ENCODE data around the gene OR52B6. TPM values are rescaled to one million over a fixed set of nuclear protein-coding genes. Genes with fewer than 3 reads are reported as not detected.
"Not testable (repeated sequence)": the region's sequence is repeated elsewhere in the genome, so short reads cannot be mapped to it uniquely, and the experiment has no call there.

Gene OR52B6
- total RNA-seq, 1 experiment from 2014 or later = not detected

GRCh38 chr11:5600374-5600851 is 19.7 kb downstream of the OR52B6 start:
- H3K9me2 ChIP-seq (replicated peaks; ENCODE audit: insufficient read depth, low read length) = no peaks in the 10 kb centered on the region
- no peaks in the 10 kb centered on the region for H3K4me1 ChIP-seq (ENCODE audit: low read length)
- no peaks in the 10 kb centered on the region for H3K27me3 ChIP-seq (ENCODE audit: low read length)
- H3K27ac ChIP-seq (ENCODE audit: low read length) = no peak overlapping the region
- H3K4me2 ChIP-seq (ENCODE audit: low read depth, low read length, poor library complexity, severe bottlenecking) = no peak overlapping the region
- H3K9ac ChIP-seq (ENCODE audit: low read length) = no peak overlapping the region
- no peaks in the 10 kb centered on the region for H3K36me3 ChIP-seq (ENCODE audit: insufficient read depth, low read length)
- no peaks in the 10 kb centered on the region for H3K79me2 ChIP-seq (ENCODE audit: low read length)
- no peak overlapping the region for H3K4me3 ChIP-seq (ENCODE audit: low read length)
- H4K20me1 ChIP-seq (ENCODE audit: insufficient read depth, low read depth, low read length) = no peaks in the 10 kb centered on the region
- DNase-seq = peak; percentile 85
- no peak overlapping the region for H2AFZ ChIP-seq (ENCODE audit: low read length)
- H3K9me3 ChIP-seq (ENCODE audit: low read length) = no peaks in the 10 kb centered on the region

- H3K4me3 ChIP-seq (ENCODE audit: low read length); H4K20me1 ChIP-seq (ENCODE audit: insufficient read depth, low read depth, low read length); H3K36me3 ChIP-seq (ENCODE audit: insufficient read depth, low read length); H3K27ac ChIP-seq (ENCODE audit: low read length); H3K79me2 ChIP-seq (ENCODE audit: low read length); H3K4me1 ChIP-seq (ENCODE audit: low read length); H3K27me3 ChIP-seq (ENCODE audit: low read length); H3K4me2 ChIP-seq (ENCODE audit: low read depth, low read length, poor library complexity, severe bottlenecking); H3K9ac ChIP-seq (ENCODE audit: low read length); H3K9me3 ChIP-seq (ENCODE audit: low read length); DNase-seq; H2AFZ ChIP-seq (ENCODE audit: low read length); H3K9me2 ChIP-seq (replicated peaks; ENCODE audit: insufficient read depth, low read length): not testable (repeated sequence)
Measured at GRCh38 chr11:5602791-5603190, 22.1 kb downstream of the OR52B6 start.

- no peak overlapping the region for H3K9ac ChIP-seq (ENCODE audit: low read length)
- H3K27ac ChIP-seq (ENCODE audit: low read length) = no peak overlapping the region
- H3K36me3 ChIP-seq (ENCODE audit: insufficient read depth, low read length) = no peaks in the 10 kb centered on the region
- no peaks in the 10 kb centered on the region for H3K27me3 ChIP-seq (ENCODE audit: low read length)
- H3K4me1 ChIP-seq (ENCODE audit: low read length) = no peaks in the 10 kb centered on the region
- H3K9me3 ChIP-seq (ENCODE audit: low read length) = no peaks in the 10 kb centered on the region
- DNase-seq = no peak
- no peaks in the 10 kb centered on the region for H4K20me1 ChIP-seq (ENCODE audit: insufficient read depth, low read depth, low read length)
- no peaks in the 10 kb centered on the region for H3K79me2 ChIP-seq (ENCODE audit: low read length)
- no peak overlapping the region for H2AFZ ChIP-seq (ENCODE audit: low read length)
- no peaks in the 10 kb centered on the region for H3K9me2 ChIP-seq (replicated peaks; ENCODE audit: insufficient read depth, low read length)
- no peak overlapping the region for H3K4me2 ChIP-seq (ENCODE audit: low read depth, low read length, poor library complexity, severe bottlenecking)
- H3K4me3 ChIP-seq (ENCODE audit: low read length) = no peak overlapping the region
Measured at GRCh38 chr11:5603326-5603725, 22.6 kb downstream of the OR52B6 start.

- H3K79me2 ChIP-seq (ENCODE audit: low read length) = no peaks in the 10 kb centered on the region
- H3K4me2 ChIP-seq (ENCODE audit: low read depth, low read length, poor library complexity, severe bottlenecking) = no peak overlapping the region
- no peak overlapping the region for H3K27ac ChIP-seq (ENCODE audit: low read length)
- no peak overlapping the region for H3K9ac ChIP-seq (ENCODE audit: low read length)
- H3K27me3 ChIP-seq (ENCODE audit: low read length) = no peaks in the 10 kb centered on the region
- no peaks in the 10 kb centered on the region for H3K4me1 ChIP-seq (ENCODE audit: low read length)
- H3K9me3 ChIP-seq (ENCODE audit: low read length) = no peaks in the 10 kb centered on the region
- no peaks in the 10 kb centered on the region for H3K36me3 ChIP-seq (ENCODE audit: insufficient read depth, low read length)
- no peaks in the 10 kb centered on the region for H4K20me1 ChIP-seq (ENCODE audit: insufficient read depth, low read depth, low read length)
- DNase-seq = no peak
- H3K4me3 ChIP-seq (ENCODE audit: low read length) = no peak overlapping the region
- H3K9me2 ChIP-seq (replicated peaks; ENCODE audit: insufficient read depth, low read length) = no peaks in the 10 kb centered on the region
- H2AFZ ChIP-seq (ENCODE audit: low read length) = no peak overlapping the region
Measured at GRCh38 chr11:5604896-5605295, 24.2 kb downstream of the OR52B6 start.

- Histone ChIP-seq H2AFZ (ENCODE audit: low read length) (no peak overlapping the region), H3K4me3 (ENCODE audit: low read length) (no peak overlapping the region), H3K9me2 (replicated peaks; ENCODE audit: insufficient read depth, low read length) (no peaks in the 10 kb centered on the region), H3K27me3 (ENCODE audit: low read length) (no peaks in the 10 kb centered on the region), H3K79me2 (ENCODE audit: low read length) (no peaks in the 10 kb centered on the region), H3K4me2 (ENCODE audit: low read depth, low read length, poor library complexity, severe bottlenecking) (no peak overlapping the region), H3K36me3 (ENCODE audit: insufficient read depth, low read length) (no peaks in the 10 kb centered on the region), H3K9me3 (ENCODE audit: low read length) (no peaks in the 10 kb centered on the region), H4K20me1 (ENCODE audit: insufficient read depth, low read depth, low read length) (no peaks in the 10 kb centered on the region), H3K27ac (ENCODE audit: low read length) (no peak overlapping the region), H3K9ac (ENCODE audit: low read length) (no peak overlapping the region), H3K4me1 (ENCODE audit: low read length) (no peaks in the 10 kb centered on the region)
- DNase-seq = peak; percentile 51
Measured at GRCh38 chr11:5605849-5606248, 25.2 kb downstream of the OR52B6 start.

- no peak for DNase-seq
- Histone ChIP-seq H3K4me1 (ENCODE audit: low read length) (no peaks in the 10 kb centered on the region), H2AFZ (ENCODE audit: low read length) (no peak overlapping the region), H3K4me3 (ENCODE audit: low read length) (no peak overlapping the region), H3K36me3 (ENCODE audit: insufficient read depth, low read length) (no peaks in the 10 kb centered on the region), H3K4me2 (ENCODE audit: low read depth, low read length, poor library complexity, severe bottlenecking) (no peak overlapping the region), H3K9me2 (replicated peaks; ENCODE audit: insufficient read depth, low read length) (no peaks in the 10 kb centered on the region), H4K20me1 (ENCODE audit: insufficient read depth, low read depth, low read length) (no peaks in the 10 kb centered on the region), H3K9me3 (ENCODE audit: low read length) (no peaks in the 10 kb centered on the region), H3K27me3 (ENCODE audit: low read length) (no peaks in the 10 kb centered on the region), H3K9ac (ENCODE audit: low read length) (no peak overlapping the region), H3K79me2 (ENCODE audit: low read length) (no peaks in the 10 kb centered on the region), H3K27ac (ENCODE audit: low read length) (no peak overlapping the region)
Measured at GRCh38 chr11:5608808-5609207, 28.1 kb downstream of the OR52B6 start.

- H3K27ac ChIP-seq (ENCODE audit: low read length) = no peak overlapping the region
- no peak overlapping the region for H2AFZ ChIP-seq (ENCODE audit: low read length)
- no peaks in the 10 kb centered on the region for H3K79me2 ChIP-seq (ENCODE audit: low read length)
- no peak overlapping the region for H3K4me2 ChIP-seq (ENCODE audit: low read depth, low read length, poor library complexity, severe bottlenecking)
- no peaks in the 10 kb centered on the region for H3K27me3 ChIP-seq (ENCODE audit: low read length)
- no peaks in the 10 kb centered on the region for H3K4me1 ChIP-seq (ENCODE audit: low read length)
- H3K36me3 ChIP-seq (ENCODE audit: insufficient read depth, low read length) = no peaks in the 10 kb centered on the region
- no peaks in the 10 kb centered on the region for H3K9me2 ChIP-seq (replicated peaks; ENCODE audit: insufficient read depth, low read length)
- no peak for DNase-seq
- H3K4me3 ChIP-seq (ENCODE audit: low read length) = no peak overlapping the region
- H3K9ac ChIP-seq (ENCODE audit: low read length) = no peak overlapping the region
- no peaks in the 10 kb centered on the region for H4K20me1 ChIP-seq (ENCODE audit: insufficient read depth, low read depth, low read length)
- H3K9me3 ChIP-seq (ENCODE audit: low read length) = no peaks in the 10 kb centered on the region
Measured at GRCh38 chr11:5610446-5610845, 29.8 kb downstream of the OR52B6 start.

- Histone ChIP-seq H3K9me2 (replicated peaks; ENCODE audit: insufficient read depth, low read length) (no peaks in the 10 kb centered on the region), H3K9ac (ENCODE audit: low read length) (no peak overlapping the region), H3K79me2 (ENCODE audit: low read length) (no peaks in the 10 kb centered on the region), H3K9me3 (ENCODE audit: low read length) (no peaks in the 10 kb centered on the region), H3K4me1 (ENCODE audit: low read length) (no peaks in the 10 kb centered on the region), H2AFZ (ENCODE audit: low read length) (no peak overlapping the region), H3K27me3 (ENCODE audit: low read length) (no peaks in the 10 kb centered on the region), H3K27ac (ENCODE audit: low read length) (no peak overlapping the region), H3K36me3 (ENCODE audit: insufficient read depth, low read length) (no peaks in the 10 kb centered on the region), H4K20me1 (ENCODE audit: insufficient read depth, low read depth, low read length) (no peaks in the 10 kb centered on the region), H3K4me3 (ENCODE audit: low read length) (no peak overlapping the region), H3K4me2 (ENCODE audit: low read depth, low read length, poor library complexity, severe bottlenecking) (no peak overlapping the region)
- DNase-seq = peak; percentile 63
Measured at GRCh38 chr11:5611627-5612026, 30.9 kb downstream of the OR52B6 start.

- Histone ChIP-seq H3K27ac (ENCODE audit: low read length) (no peak overlapping the region), H3K9me2 (replicated peaks; ENCODE audit: insufficient read depth, low read length) (no peaks in the 10 kb centered on the region), H3K4me3 (ENCODE audit: low read length) (no peak overlapping the region), H4K20me1 (ENCODE audit: insufficient read depth, low read depth, low read length) (no peaks in the 10 kb centered on the region), H3K9me3 (ENCODE audit: low read length) (no peaks in the 10 kb centered on the region), H2AFZ (ENCODE audit: low read length) (no peak overlapping the region), H3K4me1 (ENCODE audit: low read length) (peaks cover 3% of the 10 kb centered on the region), H3K79me2 (ENCODE audit: low read length) (0 out of 2 replicates have a peak, but pooled peaks cover 2% of the 10 kb centered on the region), H3K4me2 (ENCODE audit: low read depth, low read length, poor library complexity, severe bottlenecking) (no peak overlapping the region), H3K36me3 (ENCODE audit: insufficient read depth, low read length) (no peaks in the 10 kb centered on the region), H3K27me3 (ENCODE audit: low read length) (no peaks in the 10 kb centered on the region), H3K9ac (ENCODE audit: low read length) (no peak overlapping the region)
- DNase-seq = no peak
Measured at GRCh38 chr11:5618807-5619206, 38.1 kb downstream of the OR52B6 start.
